ENCODE data around the gene EDARADD.
A peak's percentile ranks its signal among the peaks of the same experiment; 100 is the strongest.

The EDARADD gene

DNA sequence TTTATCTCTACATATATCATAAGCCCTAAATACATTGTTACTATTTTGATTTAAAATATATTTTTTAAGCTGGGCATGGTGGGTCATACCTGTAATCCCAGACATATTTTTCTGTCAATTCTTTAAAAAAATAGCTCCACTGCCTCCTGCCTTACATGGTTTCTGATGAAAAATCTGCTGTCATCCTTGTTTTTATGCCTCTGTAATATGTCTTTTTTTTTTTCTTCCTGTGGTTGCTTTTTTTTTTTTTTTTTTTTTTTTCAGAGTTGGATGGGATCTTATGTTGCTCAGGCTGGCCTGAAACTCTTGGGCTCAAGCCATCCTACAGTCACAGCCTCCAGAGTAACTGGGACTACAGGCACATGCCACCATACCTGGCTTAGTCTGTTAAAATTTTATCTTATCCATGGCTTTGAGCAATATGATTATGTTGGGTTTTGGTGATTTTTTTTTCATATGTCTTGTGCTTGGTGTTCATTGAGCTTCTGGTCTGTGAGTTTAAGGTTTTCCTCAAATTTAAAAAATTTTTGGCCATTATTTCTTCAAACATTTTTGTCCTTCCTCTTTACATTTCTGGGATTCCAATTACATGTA lies 12.4 kb upstream of the EDARADD start:
- Histone ChIP-seq H4K91ac (ENCODE audit: low read depth, low read length) (no peak overlapping the region), H3K9me3 (ENCODE audit: insufficient read depth, low read depth, low read length) (no peaks in the 10 kb centered on the region), H3K27ac (ENCODE audit: low read depth, low read length) (no peak overlapping the region), H2AK5ac (ENCODE audit: low read length) (no peak overlapping the region), H3K14ac (ENCODE audit: low read length) (no peak overlapping the region), H3K4ac (ENCODE audit: low read depth, low read length) (no peak overlapping the region), H3K79me2 (ENCODE audit: control insufficient read depth, insufficient read depth, low read length, poor library complexity) (no peaks in the 10 kb centered on the region), H4K12ac (ENCODE audit: low read depth, low read length) (no peak overlapping the region), H3K18ac (ENCODE audit: low read length) (no peak overlapping the region), H3K79me1 (ENCODE audit: low read length) (no peaks in the 10 kb centered on the region), H3K4me2 (ENCODE audit: low read length) (no peak overlapping the region), H4K8ac (ENCODE audit: low read depth, low read length) (no peak overlapping the region), H2BK120ac (ENCODE audit: insufficient read depth, low read length, poor library complexity) (no peak overlapping the region), H3K23ac (ENCODE audit: low read length) (no peak overlapping the region), H3K4me3 (ENCODE audit: low read depth, low read length) (no peak overlapping the region), H3K36me3 (ENCODE audit: control insufficient read depth in 1 of 2, insufficient read depth in 2 of 2, low read length in 2 of 2) (no peaks in the 10 kb centered on the region), H2BK5ac (ENCODE audit: low read depth, low read length, poor library complexity) (no peak overlapping the region), H2BK12ac (ENCODE audit: low read length) (no peak overlapping the region), H2AFZ (ENCODE audit: insufficient read depth, low read length, poor library complexity) (no peak overlapping the region), H3K9ac (ENCODE audit: low read length) (no peak overlapping the region), H3K4me1 (ENCODE audit: control insufficient read depth in 1 of 2, insufficient read depth in 2 of 2, low read length in 2 of 2) (peaks cover 0 to 2% of the 10 kb centered on the region in 2 experiments), H3K27me3 (ENCODE audit: insufficient read depth, low read length) (no peaks in the 10 kb centered on the region)
- no peak for DNase-seq

DNA sequence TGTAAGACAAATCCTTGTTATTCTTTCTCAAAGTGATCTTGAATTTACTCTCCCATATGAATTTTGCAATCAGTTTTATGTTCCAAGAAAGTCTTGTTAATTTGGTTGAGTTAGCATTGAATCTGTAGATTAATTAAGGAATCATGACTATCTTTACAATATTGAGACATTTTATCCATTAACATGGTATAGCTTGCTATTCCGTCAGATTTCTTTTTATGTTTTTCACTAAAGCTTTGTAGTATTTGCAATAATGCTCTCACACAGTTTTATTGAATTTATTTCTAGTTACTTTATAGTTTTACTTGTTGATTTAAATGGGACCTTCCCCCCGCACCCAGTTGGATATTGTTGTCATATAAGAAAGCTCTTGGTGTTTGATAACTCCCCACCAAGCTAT lies 5.8 kb upstream of the EDARADD start:
- Histone ChIP-seq H2BK5ac (ENCODE audit: low read depth, low read length, poor library complexity) (no peak overlapping the region), H3K14ac (ENCODE audit: low read length) (no peak overlapping the region), H3K4me1 (ENCODE audit: control insufficient read depth in 1 of 2, insufficient read depth in 2 of 2, low read length in 2 of 2) (peaks cover 0 to 3% of the 10 kb centered on the region in 2 experiments), H3K4me2 (ENCODE audit: low read length) (no peak overlapping the region), H4K12ac (ENCODE audit: low read depth, low read length) (no peak overlapping the region), H3K23ac (ENCODE audit: low read length) (no peak overlapping the region), H2BK12ac (ENCODE audit: low read length) (no peak overlapping the region), H3K18ac (ENCODE audit: low read length) (no peak overlapping the region), H3K79me2 (ENCODE audit: control insufficient read depth, insufficient read depth, low read length, poor library complexity) (no peaks in the 10 kb centered on the region), H3K27me3 (ENCODE audit: insufficient read depth, low read length) (no peaks in the 10 kb centered on the region), H3K79me1 (ENCODE audit: low read length) (no peaks in the 10 kb centered on the region), H4K91ac (ENCODE audit: low read depth, low read length) (no peak overlapping the region), H3K4me3 (ENCODE audit: low read depth, low read length) (no peak overlapping the region), H2BK120ac (ENCODE audit: insufficient read depth, low read length, poor library complexity) (no peak overlapping the region), H3K27ac (ENCODE audit: low read depth, low read length) (no peak overlapping the region), H2AK5ac (ENCODE audit: low read length) (no peak overlapping the region), H4K8ac (ENCODE audit: low read depth, low read length) (no peak overlapping the region), H3K9ac (ENCODE audit: low read length) (no peak overlapping the region), H2AFZ (ENCODE audit: insufficient read depth, low read length, poor library complexity) (no peak overlapping the region), H3K4ac (ENCODE audit: low read depth, low read length) (no peak overlapping the region), H3K9me3 (ENCODE audit: insufficient read depth, low read depth, low read length) (no peaks in the 10 kb centered on the region), H3K36me3 (ENCODE audit: control insufficient read depth in 1 of 2, insufficient read depth in 2 of 2, low read length in 2 of 2) (no peaks in the 10 kb centered on the region)
- DNase-seq = no peak
- WGBS (ENCODE audit: extremely low coverage, insufficient coverage, insufficient read length) = no CpG with 5 or more reads among the region's 2 CpGs

DNA sequence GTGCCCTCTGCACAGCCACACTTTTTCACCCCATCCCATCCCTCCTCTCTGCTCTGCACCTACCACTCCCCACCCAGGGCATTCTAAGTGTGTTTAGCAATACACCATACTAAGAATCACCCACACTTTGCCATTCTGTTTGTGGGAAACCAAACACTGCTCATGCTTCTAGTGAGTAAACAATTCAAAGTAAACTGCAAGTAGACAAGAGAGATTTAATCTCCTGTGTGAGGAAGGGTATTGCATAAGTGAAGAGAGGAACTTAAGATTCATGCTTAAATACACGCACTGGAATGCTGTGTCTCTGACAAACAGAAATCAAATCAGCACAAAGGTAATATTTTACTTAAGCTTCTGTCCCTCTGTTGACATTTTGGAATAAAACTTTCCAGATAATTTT lies 4.8 kb upstream of the EDARADD start:
- Histone ChIP-seq H3K79me2 (ENCODE audit: control insufficient read depth, insufficient read depth, low read length, poor library complexity) (no peaks in the 10 kb centered on the region), H3K23ac (ENCODE audit: low read length) (no peak overlapping the region), H3K4me2 (ENCODE audit: low read length) (no peak overlapping the region), H4K8ac (ENCODE audit: low read depth, low read length) (no peak overlapping the region), H3K18ac (ENCODE audit: low read length) (no peak overlapping the region), H3K4ac (ENCODE audit: low read depth, low read length) (no peak overlapping the region), H3K79me1 (ENCODE audit: low read length) (no peaks in the 10 kb centered on the region), H3K9me3 (ENCODE audit: insufficient read depth, low read depth, low read length) (no peaks in the 10 kb centered on the region), H3K36me3 (ENCODE audit: control insufficient read depth in 1 of 2, insufficient read depth in 2 of 2, low read length in 2 of 2) (no peaks in the 10 kb centered on the region), H2AK5ac (ENCODE audit: low read length) (no peak overlapping the region), H2BK5ac (ENCODE audit: low read depth, low read length, poor library complexity) (no peak overlapping the region), H4K12ac (ENCODE audit: low read depth, low read length) (no peak overlapping the region), H4K91ac (ENCODE audit: low read depth, low read length) (no peak overlapping the region), H3K27me3 (ENCODE audit: insufficient read depth, low read length) (no peaks in the 10 kb centered on the region), H3K27ac (ENCODE audit: low read depth, low read length) (no peak overlapping the region), H3K4me3 (ENCODE audit: low read depth, low read length) (no peak overlapping the region), H3K9ac (ENCODE audit: low read length) (peak overlapping the region; percentile 46), H3K4me1 (ENCODE audit: control insufficient read depth in 1 of 2, insufficient read depth in 2 of 2, low read length in 2 of 2) (peaks cover 0 to 3% of the 10 kb centered on the region in 2 experiments), H2BK12ac (ENCODE audit: low read length) (no peak overlapping the region), H2BK120ac (ENCODE audit: insufficient read depth, low read length, poor library complexity) (no peak overlapping the region), H3K14ac (ENCODE audit: low read length) (no peak overlapping the region), H2AFZ (ENCODE audit: insufficient read depth, low read length, poor library complexity) (no peak overlapping the region)
- WGBS (ENCODE audit: extremely low coverage, insufficient coverage, insufficient read length) = no CpG with 5 or more reads among the region's 1 CpG
- peak in 1 of 2 donors; percentile 32 for DNase-seq

DNA sequence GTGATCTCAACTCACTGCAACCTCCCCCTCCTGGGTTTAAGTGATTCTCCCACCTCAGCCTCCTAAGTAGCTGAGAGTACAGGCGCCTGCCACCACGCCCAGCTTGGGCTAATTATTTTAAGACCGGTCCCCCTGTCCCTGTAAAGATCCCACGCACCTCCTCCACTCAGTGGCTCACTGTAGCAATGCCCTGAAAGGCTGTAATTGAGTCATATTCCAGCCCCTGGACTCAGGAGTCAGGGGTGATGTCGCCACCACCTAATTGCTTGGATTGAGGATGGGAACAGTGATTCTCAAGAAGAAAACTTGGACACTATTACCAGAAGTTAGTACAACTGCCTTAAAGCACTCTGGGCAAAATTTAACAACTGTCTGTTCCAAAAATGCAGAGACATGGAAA lies 3.1 kb upstream of the EDARADD start:
- H3K9me3 ChIP-seq (ENCODE audit: insufficient read depth, low read depth, low read length) = no peaks in the 10 kb centered on the region
- H3K18ac ChIP-seq (ENCODE audit: low read length) = no peak overlapping the region
- peaks cover 2% of the 10 kb centered on the region for H3K27me3 ChIP-seq (ENCODE audit: insufficient read depth, low read length)
- no peak overlapping the region for H3K14ac ChIP-seq (ENCODE audit: low read length)
- peaks cover 9% of the 10 kb centered on the region for H3K79me1 ChIP-seq (ENCODE audit: low read length)
- H3K4me2 ChIP-seq (ENCODE audit: low read length) = no peak overlapping the region
- no peak overlapping the region for H2BK5ac ChIP-seq (ENCODE audit: low read depth, low read length, poor library complexity)
- H3K4me1 ChIP-seq (ENCODE audit: control insufficient read depth in 1 of 2, insufficient read depth in 2 of 2, low read length in 2 of 2) = peaks cover 0 to 3% of the 10 kb centered on the region in 2 experiments
- no peak overlapping the region for H3K23ac ChIP-seq (ENCODE audit: low read length)
- no peak overlapping the region for H2BK120ac ChIP-seq (ENCODE audit: insufficient read depth, low read length, poor library complexity)
- H3K4ac ChIP-seq (ENCODE audit: low read depth, low read length) = no peak overlapping the region
- no peak overlapping the region for H4K91ac ChIP-seq (ENCODE audit: low read depth, low read length)
- H3K36me3 ChIP-seq (ENCODE audit: control insufficient read depth in 1 of 2, insufficient read depth in 2 of 2, low read length in 2 of 2) = no peaks in the 10 kb centered on the region
- H3K79me2 ChIP-seq (ENCODE audit: control insufficient read depth, insufficient read depth, low read length, poor library complexity) = peaks cover 6% of the 10 kb centered on the region
- no peak overlapping the region for H4K12ac ChIP-seq (ENCODE audit: low read depth, low read length)
- H2AK5ac ChIP-seq (ENCODE audit: low read length) = no peak overlapping the region
- no peak for DNase-seq
- H3K9ac ChIP-seq (ENCODE audit: low read length) = no peak overlapping the region
- no CpG with 5 or more reads among the region's 5 CpGs for WGBS (ENCODE audit: extremely low coverage, insufficient coverage, insufficient read length)
- no peak overlapping the region for H3K27ac ChIP-seq (ENCODE audit: low read depth, low read length)
- no peak overlapping the region for H2BK12ac ChIP-seq (ENCODE audit: low read length)
- no peak overlapping the region for H2AFZ ChIP-seq (ENCODE audit: insufficient read depth, low read length, poor library complexity)
- no peak overlapping the region for H4K8ac ChIP-seq (ENCODE audit: low read depth, low read length)
- no peak overlapping the region for H3K4me3 ChIP-seq (ENCODE audit: low read depth, low read length)
